Activated T-helper 17 cell treated with anti-CD3 and anti-CD28 coated beads, Interleukin-2, amount 50 U/mL, for 72 hours (primary cell): Measurements from ENCODE around the gene NPIPA2. TPM values are rescaled to one million over a fixed set of nuclear protein-coding genes. Genes with fewer than 3 reads are reported as not detected.
"Not testable (repeated sequence)": the region's sequence is repeated elsewhere in the genome, so short reads cannot be mapped to it uniquely, and the experiment has no call there.

Experiments used
- ATAC-seq: fragments of 150-1000 bp; cut with Tn5 transposase; replicated peaks from 2 replicates; pipeline ENCODE4 v1.10.0; 2021; ENCODE audit warnings: mild to moderate bottlenecking, moderate library complexity
- H3K27ac Mint-ChIP-seq: one replicate; pipeline ENCODE4 v1.8.0; 2022; ENCODE audit warnings: mixed read lengths
- H3K27me3 Mint-ChIP-seq: one replicate; pipeline ENCODE4 v1.8.0; 2022; ENCODE audit warnings: mixed read lengths
- H3K36me3 Mint-ChIP-seq: one replicate; pipeline ENCODE4 v1.8.0; 2022; ENCODE audit warnings: low read depth, mild to moderate bottlenecking, mixed read lengths
- H3K4me1 Mint-ChIP-seq: one replicate; pipeline ENCODE4 v1.8.0; 2022; ENCODE audit warnings: mixed read lengths
- H3K4me3 Mint-ChIP-seq: one replicate; pipeline ENCODE4 v1.8.0; 2022; ENCODE audit warnings: mild to moderate bottlenecking, mixed read lengths
- H3K9me3 Mint-ChIP-seq: one replicate; pipeline ENCODE4 v1.8.0; 2022; ENCODE audit warnings: mixed read lengths
- total RNA-seq, 2 donors: library from RNA; stranded (reverse); gene quantifications; one replicate each; pipeline ENCODE4 v1.2.3, GENCODE V29; 2022

Gene NPIPA2
- total RNA-seq, 2 donors from 2014 or later = 2.4 to 4.6 TPM

DNA sequence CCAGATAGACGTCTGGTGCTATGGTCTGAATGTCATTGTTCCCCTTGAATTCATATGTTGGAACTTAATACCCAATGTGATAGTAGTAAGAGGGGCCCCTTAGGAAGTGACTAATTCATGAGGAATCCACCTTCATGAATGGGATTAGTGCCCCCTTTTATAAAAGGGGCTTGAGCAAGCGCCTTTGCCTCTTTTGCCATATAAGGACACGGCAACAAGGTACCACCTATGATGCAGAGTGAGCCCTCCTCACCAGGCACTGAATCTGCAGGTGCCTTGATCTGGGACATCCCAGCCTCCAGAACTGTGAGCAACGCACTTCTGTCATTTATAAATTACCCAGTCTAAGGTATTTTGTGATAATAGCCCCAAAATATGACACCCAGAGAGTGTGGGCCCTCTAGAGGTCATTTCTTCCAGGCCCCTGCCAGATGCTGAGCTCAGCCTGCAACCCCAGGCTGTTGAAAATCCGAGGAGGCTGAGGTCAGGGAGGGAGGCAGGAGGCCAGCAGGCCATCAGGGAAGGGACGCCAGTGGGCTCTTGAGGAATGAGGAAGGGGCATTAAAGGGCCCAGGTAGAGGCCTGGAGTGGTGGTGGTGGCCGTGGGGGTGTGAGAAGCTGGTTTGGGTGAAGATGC is 48.1 kb downstream of the NPIPA2 start:
- not testable (repeated sequence) for H3K9me3 Mint-ChIP-seq, H3K36me3 Mint-ChIP-seq, H3K4me1 Mint-ChIP-seq, H3K4me3 Mint-ChIP-seq, ATAC-seq, H3K27ac Mint-ChIP-seq, H3K27me3 Mint-ChIP-seq

DNA sequence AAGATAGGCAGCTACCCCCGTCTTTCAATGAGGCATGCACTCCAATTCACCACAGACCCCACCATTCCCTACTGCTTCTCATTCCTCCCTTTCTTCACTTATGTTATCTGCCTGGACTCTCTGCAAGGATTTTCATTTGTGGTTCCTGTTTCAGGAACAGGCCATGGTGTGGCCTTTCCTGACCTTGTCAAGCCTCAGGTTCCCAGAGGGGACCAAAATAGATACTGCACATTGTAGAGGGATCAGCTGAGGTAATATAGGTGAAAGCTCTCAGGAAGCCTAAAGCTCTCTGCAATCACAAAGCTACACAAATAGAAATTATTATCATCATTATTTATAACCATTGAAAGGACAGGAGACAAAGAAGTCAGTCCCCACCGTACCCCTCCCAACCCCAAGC is 50.6 kb downstream of the NPIPA2 start:
- not testable (repeated sequence) for ATAC-seq, H3K4me1 Mint-ChIP-seq, H3K27me3 Mint-ChIP-seq, H3K27ac Mint-ChIP-seq, H3K9me3 Mint-ChIP-seq, H3K36me3 Mint-ChIP-seq, H3K4me3 Mint-ChIP-seq

DNA sequence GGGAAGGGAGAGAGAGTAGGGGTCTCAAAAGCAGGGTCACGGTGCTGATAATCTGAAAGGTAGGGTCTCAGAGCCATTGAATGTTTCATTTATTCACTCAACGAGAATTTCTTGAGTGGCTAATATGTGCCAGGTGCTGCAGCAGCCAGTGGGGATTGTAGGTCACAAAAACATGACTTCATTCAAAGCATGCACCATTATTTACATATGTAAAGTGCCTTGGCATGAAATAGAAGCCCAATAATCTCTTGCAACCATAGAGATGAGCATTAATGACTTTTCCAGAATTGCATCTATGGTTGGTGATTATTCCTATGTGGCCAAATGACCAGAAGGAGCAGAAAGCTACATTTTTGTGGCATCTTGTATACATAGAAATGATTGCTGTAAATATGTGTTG is 55.2 kb downstream of the NPIPA2 start:
- H3K27me3 Mint-ChIP-seq, H3K9me3 Mint-ChIP-seq, H3K27ac Mint-ChIP-seq, H3K36me3 Mint-ChIP-seq, H3K4me1 Mint-ChIP-seq, ATAC-seq, H3K4me3 Mint-ChIP-seq: not testable (repeated sequence)

DNA sequence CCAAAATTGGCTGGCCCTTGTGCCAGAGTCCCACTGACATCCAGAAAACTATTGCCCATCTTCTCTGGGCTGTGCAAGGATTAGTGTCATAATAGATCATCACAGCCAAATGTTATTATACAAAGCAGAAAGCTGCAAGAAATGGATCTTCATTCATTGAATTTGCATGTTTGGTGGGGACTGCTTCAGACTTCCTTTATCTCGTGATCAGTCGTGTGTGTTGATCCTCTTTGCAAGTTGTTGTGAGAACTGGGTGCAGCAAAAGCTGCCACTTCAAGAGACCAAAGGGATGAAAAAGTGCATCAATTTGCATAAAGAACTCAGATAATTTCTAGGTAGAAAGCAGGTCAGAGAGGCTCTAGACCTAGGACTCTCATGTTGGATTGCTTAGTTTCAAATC is 61.2 kb downstream of the NPIPA2 start:
- not testable (repeated sequence) for H3K4me1 Mint-ChIP-seq, H3K9me3 Mint-ChIP-seq, H3K36me3 Mint-ChIP-seq, H3K4me3 Mint-ChIP-seq, H3K27me3 Mint-ChIP-seq, H3K27ac Mint-ChIP-seq, ATAC-seq

DNA sequence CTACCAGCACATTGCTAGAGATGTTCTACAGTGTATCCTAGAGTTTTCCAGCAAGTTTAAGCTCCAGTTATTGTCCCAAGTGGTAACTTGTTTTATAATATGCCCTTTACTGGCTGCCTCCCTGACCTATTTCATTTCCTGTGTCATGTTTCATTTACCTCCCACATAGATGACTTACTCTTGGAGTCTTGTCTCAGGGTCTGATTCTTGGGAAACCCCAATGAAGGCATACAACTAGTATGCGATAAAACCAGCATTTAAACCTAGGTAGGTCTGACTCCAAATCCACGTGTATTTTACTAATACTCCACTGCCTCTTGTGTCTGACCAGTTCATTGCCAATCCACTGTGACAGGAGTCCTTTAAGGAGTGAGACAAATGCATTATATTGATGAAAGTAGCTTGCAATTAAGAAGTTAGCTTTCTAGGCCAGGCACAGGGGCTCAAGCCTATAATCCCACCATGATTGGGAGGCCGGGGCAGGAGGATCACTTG is 64.9 kb downstream of the NPIPA2 start:
- not testable (repeated sequence) for H3K9me3 Mint-ChIP-seq, H3K36me3 Mint-ChIP-seq, H3K4me3 Mint-ChIP-seq, H3K4me1 Mint-ChIP-seq, H3K27ac Mint-ChIP-seq, H3K27me3 Mint-ChIP-seq
- peak; percentile 66 for ATAC-seq

DNA sequence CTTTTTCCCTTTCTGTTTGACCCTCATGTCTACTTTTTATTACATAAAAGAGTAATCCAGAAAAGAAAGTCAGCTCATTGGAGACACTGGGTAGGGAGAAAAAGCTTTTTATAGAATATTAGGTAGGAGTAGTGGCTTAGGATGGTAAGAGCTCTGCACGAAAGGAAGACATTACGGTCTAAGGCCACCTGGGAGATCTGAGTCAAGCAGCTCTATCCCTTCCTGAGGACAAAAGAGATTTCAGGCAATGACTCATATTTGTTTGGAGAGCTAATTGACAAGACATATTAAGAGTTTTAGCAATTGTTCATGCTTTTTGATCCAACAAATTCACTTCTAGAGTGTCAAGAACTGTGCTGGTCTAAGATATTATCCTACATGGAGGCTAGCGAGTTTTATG is 71.6 kb downstream of the NPIPA2 start:
- H3K4me1 Mint-ChIP-seq, ATAC-seq, H3K27ac Mint-ChIP-seq, H3K36me3 Mint-ChIP-seq, H3K4me3 Mint-ChIP-seq, H3K27me3 Mint-ChIP-seq, H3K9me3 Mint-ChIP-seq: not testable (repeated sequence)

Other genes starting within 250 kb of the NPIPA2 start
- 10 to 100 TPM; 28.0 to 46.3 TPM for gene PARN, start 112.3 kb upstream of the NPIPA2 start, total RNA-seq
- 10 to 100 TPM; 41.4 to 62.2 TPM for gene BFAR, start 109.6 kb upstream of the NPIPA2 start, total RNA-seq
- gene PLA2G10, start 48.2 kb upstream of the NPIPA2 start, total RNA-seq = not detected
- under 1 TPM; 0.61 to 0.74 TPM for gene NPIPA3, start 39.1 kb upstream of the NPIPA2 start, total RNA-seq
- 10 to 100 TPM; 34.0 to 78.1 TPM for gene NOMO1, start 91.2 kb downstream of the NPIPA2 start, total RNA-seq
- 100 to 1,000 TPM in 1 of 2 donors, 10 to 100 TPM in 1; 98.7 to 109 TPM for gene NPIPA1, start 194.9 kb downstream of the NPIPA2 start, total RNA-seq
- gene PDXDC1, start 232.5 kb downstream of the NPIPA2 start, total RNA-seq = 10 to 100 TPM; 49.8 to 60.8 TPM